Stomach (tissue), 4 donors: ENCODE results near the gene ABI3BP.

Experiments
- CTCF ChIP-seq, 7 experiments: fragments of 450-650 bp in 4 of 7; fragments of 200-600 bp in 3 of 7; sonication (generic) in 3 of 7; IDR thresholded peaks; one replicate each; pipeline ENCODE4 v1.5.1; 2016 to 2019; ENCODE audit warnings: antibody characterized with exemption in 7 of 7, control low read depth in 2 of 7, mild to moderate bottlenecking in 1 of 7
- POLR2A ChIP-seq, 4 donors: fragments of 450-650 bp; IDR thresholded peaks; one replicate each; pipeline ENCODE4 v1.6.1; 2016; ENCODE audit warnings: antibody characterized with exemption in 4 of 4, control low read depth in 2 of 4, mild to moderate bottlenecking in 1 of 4, moderate library complexity in 1 of 4
- POLR2AphosphoS5 ChIP-seq, 3 donors: sonication (generic); formaldehyde crosslinking; IDR thresholded peaks; one replicate each; pipeline ENCODE4 v1.6.1; 2016; ENCODE audit warnings: antibody characterized with exemption in 3 of 3

GRCh38 chr3:101036213-101036618 is 43.0 kb upstream of the ABI3BP start:
- TF ChIP-seq CTCF (IDR thresholded peaks at IDR 0.05) (no peak), POLR2A (IDR thresholded peaks at IDR 0.05) (no peak), POLR2AphosphoS5 (IDR thresholded peaks at IDR 0.05) (peak in 1 of 3 donors; percentile 7)
